ENCODE measurements around the gene HMGXB3.

HMGXB3 gene

GRCh38 chr5:150092159-150092787 is 91.7 kb downstream of the HMGXB3 start:
- no peak for DNase-seq

- DNase-seq, result no peak
These were observed 96.6 kb downstream of the HMGXB3 start for GRCh38 chr5:150097152-150097551.

GRCh38 chr5:150101023-150101422 is 100.5 kb downstream of the HMGXB3 start:
- DNase-seq, result no peak

Measured in CD4-positive, alpha-beta T cell treated with Interleukin-1 beta for 1 hour (primary cell).